Activated CD8-positive, alpha-beta memory T cell treated with anti-CD3 and anti-CD28 coated beads, Interleukin-2, amount 50 U/mL, for 24 hours (primary cell): Measurements from ENCODE around the gene DUX4.
"Not testable (repeated sequence)": the region's sequence is repeated elsewhere in the genome, so short reads cannot be mapped to it uniquely, and the experiment has no call there.

Experiments used
- DNase-seq: peaks from one replicate; pipeline ENCODE4 v3.0.0-alpha.2; 2020; ENCODE audit errors: extremely low read depth

DUX4 gene

GRCh38 chr4:190173428-190173827 is at the start of gene DUX4:
Gene DUX4 (plus strand): TSS chr4:190173774. CDS start chr4:190173774, 0 bp downstream.
- not testable (repeated sequence) for DNase-seq

- DNase-seq, result not testable (repeated sequence)
These were observed 1.9 kb downstream of the DUX4 start for GRCh38 chr4:190175436-190175835.

GRCh38 chr4:190177727-190178605 is 4.4 kb downstream of the DUX4 start:
- not testable (repeated sequence) for DNase-seq

- DNase-seq, result not testable (repeated sequence)
These were observed 5.0 kb downstream of the DUX4 start for GRCh38 chr4:190178606-190178990.

- DNase-seq, result not testable (repeated sequence)
These were observed 5.6 kb downstream of the DUX4 start for GRCh38 chr4:190179030-190179739.

- not testable (repeated sequence) for DNase-seq
These were observed 6.1 kb downstream of the DUX4 start for GRCh38 chr4:190179740-190180094.

- not testable (repeated sequence) for DNase-seq
These were observed 7.4 kb downstream of the DUX4 start for GRCh38 chr4:190180947-190181346.

- DNase-seq, result not testable (repeated sequence)
These were observed 8.0 kb downstream of the DUX4 start for GRCh38 chr4:190181481-190182100.

GRCh38 chr4:190203510-190203909 is 29.9 kb downstream of the DUX4 start:
- not testable (repeated sequence) for DNase-seq
